Kidney tubule cell (primary cell): ENCODE results near the gene SCIMP.
A peak's percentile ranks its signal among the peaks of the same experiment; 100 is the strongest.
"Not testable (repeated sequence)": the region's sequence is repeated elsewhere in the genome, so short reads cannot be mapped to it uniquely, and the experiment has no call there.

Experiments
- DNase-seq: peaks from one replicate; pipeline ENCODE4 v3.0.0-alpha.2; 2018; ENCODE audit warnings: low spot score

Gene SCIMP

GRCh38 chr17:5237541-5238016 lies 2.9 kb upstream of the SCIMP start:
- peak; percentile 73 for DNase-seq

GRCh38 chr17:5236938-5237540 lies 2.4 kb upstream of the SCIMP start:
- no peak for DNase-seq

- not testable (repeated sequence) for DNase-seq
These were observed 1.2 kb downstream of the SCIMP start for GRCh38 chr17:5233492-5233891.

GRCh38 chr17:5226940-5227878 lies 7.5 kb downstream of the SCIMP start:
- DNase-seq, result no peak

- DNase-seq, result no peak
These were observed 8.8 kb downstream of the SCIMP start for GRCh38 chr17:5225668-5226457.

GRCh38 chr17:5221912-5222311 lies 12.7 kb downstream of the SCIMP start:
- DNase-seq, result not testable (repeated sequence)

GRCh38 chr17:5220074-5220473 lies 14.6 kb downstream of the SCIMP start:
- no peak for DNase-seq

- DNase-seq, result peak; percentile 12
These were observed 15.1 kb downstream of the SCIMP start for GRCh38 chr17:5219536-5219935.

- DNase-seq, result not testable (repeated sequence)
These were observed 17.1 kb downstream of the SCIMP start for GRCh38 chr17:5217562-5217961.

GRCh38 chr17:5211458-5211857 lies 23.2 kb downstream of the SCIMP start:
- no peak for DNase-seq

GRCh38 chr17:5210614-5211252 lies 23.9 kb downstream of the SCIMP start:
- DNase-seq, result no peak

- no peak for DNase-seq
These were observed 24.6 kb downstream of the SCIMP start for GRCh38 chr17:5210091-5210490.

- no peak for DNase-seq
These were observed 25.3 kb downstream of the SCIMP start for GRCh38 chr17:5209396-5209795.

- peak; percentile 14 for DNase-seq
These were observed 30.8 kb downstream of the SCIMP start for GRCh38 chr17:5203908-5204294.

- DNase-seq, result peak; percentile 43
These were observed 31.3 kb downstream of the SCIMP start for GRCh38 chr17:5203178-5203907.

- no peak for DNase-seq
These were observed 33.6 kb downstream of the SCIMP start for GRCh38 chr17:5201011-5201410.

- no peak for DNase-seq
These were observed 34.3 kb downstream of the SCIMP start for GRCh38 chr17:5200360-5200759.

GRCh38 chr17:5198472-5198871 lies 36.2 kb downstream of the SCIMP start:
- no peak for DNase-seq

GRCh38 chr17:5194346-5194745 lies 40.3 kb downstream of the SCIMP start:
- no peak for DNase-seq

- peak; percentile 95 for DNase-seq
These were observed 42.9 kb downstream of the SCIMP start, which contains the start of gene ZNF594 for GRCh38 chr17:5191541-5192417. Gene ZNF594 (minus strand): TSS chr17:5191868. CDS start chr17:5184256, 7,612 bp downstream.
